A549 (cell line): Measurements from ENCODE around the gene SSPN. TPM values are rescaled to one million over a fixed set of nuclear protein-coding genes. Genes with fewer than 3 reads are reported as not detected.

Source experiments
- ATAC-seq, 2 experiments: fragments of 200-7000 bp in 1 of 2; fragments of >200 bp in 1 of 2; cut with Nextera tagmentation in 1 of 2; cut with Tn5 transposase in 1 of 2; 3 replicates each; pipeline versions ENCODE4 v1.8.0 to v1.9.1; 2018 to 2020; ENCODE audit warnings: mild to moderate bottlenecking in 1 of 2, moderate library complexity in 1 of 2
- CTCF ChIA-PET: fragments of 300-600 bp; sonication (Branson Sonifier 250); formaldehyde crosslinking; extraction: SDS; loops from one replicate; lab custom pipeline; 2021; ENCODE audit warnings: antibody characterized with exemption, inconsistent platforms; lab: Yijun Ruan, JAX
- POLR2A ChIA-PET: fragments of 350-600 bp; formaldehyde crosslinking; extraction: SDS; loops from one replicate; lab custom pipeline; 2021; ENCODE audit warnings: antibody characterized with exemption, inconsistent platforms; lab: Yijun Ruan, JAX
- DNase-seq, 2 experiments: peaks; one replicate each; pipeline versions ENCODE4 v3.0.0 to v3.0.0-alpha.2; 2011 to 2016; ENCODE audit warnings: low read depth in 1 of 2, low spot score in 1 of 2
- FAIRE-seq: peaks from 2 replicates; lab custom pipeline; 2011; peaks lifted over from hg19 to GRCh38; lab: Jason Lieb, UNC
- H3K27ac ChIP-seq, 2 experiments: fragments of >200 bp; sonication (Bioruptor Twin); formaldehyde crosslinking; 3 replicates each; pipeline ENCODE4 v1.5.1; 2016 to 2017
- H3K4me1 ChIP-seq: fragments of >200 bp; sonication (Bioruptor Twin); formaldehyde crosslinking; 3 replicates; pipeline ENCODE4 v1.6.1; 2016
- H3K4me2 ChIP-seq: fragments of >200 bp; sonication (Bioruptor Twin); formaldehyde crosslinking; 3 replicates; pipeline ENCODE4 v1.6.1; 2016
- H3K4me3 ChIP-seq: fragments of >200 bp; sonication (Bioruptor Twin); formaldehyde crosslinking; 3 replicates; pipeline ENCODE4 v1.5.1; 2016
- H3K9me3 ChIP-seq: fragments of >200 bp; sonication (Bioruptor Twin); formaldehyde crosslinking; 3 replicates; pipeline ENCODE4 v1.6.1; 2016
- BCL3 ChIP-seq: fragments of >200 bp; sonication (Bioruptor Twin); formaldehyde crosslinking; IDR thresholded peaks from 3 replicates; pipeline ENCODE4 v1.6.1; 2016
- CEBPB ChIP-seq, 2 experiments: fragments of >200 bp in 1 of 2; sonication (Bioruptor Twin) in 1 of 2; formaldehyde crosslinking in 1 of 2; IDR thresholded peaks; 2 replicates each; pipeline ENCODE4 v1.6.1; 2012 to 2016
- CHD2 ChIP-seq: fragments of 150-350 bp; IDR thresholded peaks from 2 replicates; pipeline ENCODE4 v1.6.1; 2014; ENCODE audit warnings: low read length; ENCODE audit not compliant: partially characterized antibody
- CHD4 ChIP-seq: fragments of 200-600 bp; sonication (generic); IDR thresholded peaks from 2 replicates; pipeline ENCODE4 v1.6.1; 2016; ENCODE audit warnings: antibody characterized with exemption, mild to moderate bottlenecking, borderline replicate concordance
- EHMT2 ChIP-seq: fragments of 200-600 bp; sonication (generic); IDR thresholded peaks from 2 replicates; pipeline ENCODE4 v1.6.1; 2016; ENCODE audit warnings: antibody characterized with exemption, low read depth, mild to moderate bottlenecking, moderate library complexity
- ESRRA ChIP-seq: fragments of 150-350 bp; IDR thresholded peaks from 2 replicates; pipeline ENCODE4 v1.6.1; 2014; ENCODE audit warnings: mild to moderate bottlenecking, low read length, borderline replicate concordance
- FOXS1 ChIP-seq: fragments of 250-450 bp; sonication (Bioruptor Pico); IDR thresholded peaks from 2 replicates; pipeline ENCODE4 v1.5.0; 2020; ENCODE audit warnings: mild to moderate bottlenecking, moderate library complexity
- HEYL ChIP-seq: fragments of 250-450 bp; sonication (Bioruptor Pico); IDR thresholded peaks from 2 replicates; pipeline ENCODE4 v1.8.0; 2021; ENCODE audit warnings: mild to moderate bottlenecking, moderate library complexity
- JUNB ChIP-seq: fragments of >200 bp; sonication (Bioruptor Twin); formaldehyde crosslinking; IDR thresholded peaks from 2 replicates; pipeline ENCODE4 v1.6.1; 2016
- MAX ChIP-seq: IDR thresholded peaks from 2 replicates; pipeline ENCODE4 v1.6.1; 2012
- NPAS2 ChIP-seq: fragments of 250-450 bp; sonication (Bioruptor Pico); IDR thresholded peaks from 2 replicates; pipeline ENCODE4 v1.8.0; 2022; ENCODE audit warnings: mild to moderate bottlenecking, moderate library complexity, borderline replicate concordance
- PHF8 ChIP-seq: fragments of 200-600 bp; sonication (generic); IDR thresholded peaks from 2 replicates; pipeline ENCODE4 v1.6.1; 2016; ENCODE audit warnings: low read depth, mild to moderate bottlenecking, antibody characterized with exemption, moderate library complexity, borderline replicate concordance
- POLR2AphosphoS2 ChIP-seq: conservative IDR thresholded peaks from 2 replicates; pipeline ENCODE4 v1.6.1; 2012; ENCODE audit warnings: low read length, improper control_type of control experiment, inconsistent platforms
- RFX5 ChIP-seq: fragments of 450-650 bp; IDR thresholded peaks from 2 replicates; pipeline ENCODE4 v1.7.1; 2014; ENCODE audit warnings: antibody characterized with exemption, mild to moderate bottlenecking, moderate library complexity
- SMC3 ChIP-seq: fragments of >200 bp; sonication (Bioruptor Twin); formaldehyde crosslinking; IDR thresholded peaks from 3 replicates; pipeline ENCODE4 v1.6.1; 2018; ENCODE audit warnings: inconsistent platforms
- SREBF2 ChIP-seq: fragments of 450-650 bp; IDR thresholded peaks from 2 replicates; pipeline ENCODE4 v1.6.1; 2014; ENCODE audit warnings: mild to moderate bottlenecking, moderate library complexity
- USF2 ChIP-seq: fragments of 450-650 bp; IDR thresholded peaks from 2 replicates; pipeline ENCODE4 v1.6.1; 2014; ENCODE audit warnings: antibody characterized with exemption
- ZNF302 ChIP-seq: fragments of 250-450 bp; sonication (Bioruptor Pico); IDR thresholded peaks from 2 replicates; pipeline ENCODE4 v1.9.0; 2021; ENCODE audit warnings: inconsistent platforms, mild to moderate bottlenecking, moderate library complexity
- WGBS: methylation state at CpG from one replicate; pipeline ENCODE4 v1.1.6; 2017; ENCODE audit errors: missing lambda C conversion rate; 5-methylcytosine and 5-hydroxymethylcytosine counted together
- polyA plus RNA-seq, 4 experiments: library from polyadenylated mRNA; depleted of rRNA in 3 of 4; stranded (reverse); fragments of >200 nt; fragmentation: RNase III in 1 of 4; extraction: RNeasy Plus Mini Kit Qiagen cat#74134 plus additional on column Dnase treatment in 1 of 4; gene quantifications; 2 replicates in 3 of 4; 3 replicates in 1 of 4; pipeline ENCODE4 v1.2.3, GENCODE V29; 2011 to 2017

SSPN gene
- polyA plus RNA-seq, 2 of the 4 experiments (the other 2 are of a cell fraction), result 0.85 to 2.6 TPM

- Histone ChIP-seq H3K4me2 (no peak overlapping the region), H3K27ac (peak overlapping the region in 1 of 2 experiments; percentile 33; a peak in 1 of 6 replicates), H3K4me1 (peaks cover 22% of the 10 kb centered on the region), H3K9me3 (no peaks in the 10 kb centered on the region), H3K4me3 (no peak overlapping the region)
- WGBS, result 92% methylated on average over 5 of the region's 5 CpGs
- no peak for ATAC-seq
- TF ChIP-seq ESRRA, result no peak
- no peak for TF ChIP-seq EHMT2
- no peak for TF ChIP-seq NPAS2 (CRISPR knock-in tag)
- TF ChIP-seq CEBPB (IDR thresholded peaks at IDR 0.05), result no peak
- no peak for FAIRE-seq
- POLR2A ChIA-PET, result no interaction called here
- CTCF ChIA-PET, result interaction anchor here (0.7 to 1.5 kb wide), 5 partner anchors 9 to 423 kb away, joined by 3 to 4 read pairs (median 3); no protein-coding TSS in a partner anchor
- no peak for DNase-seq
Measured at GRCh38 chr12:26278666-26279065, 83.3 kb downstream of the SSPN start.

GRCh38 chr12:26279091-26279490, 83.7 kb downstream of the SSPN start:
- POLR2A ChIA-PET, result no interaction called here
- Histone ChIP-seq H3K4me1 (peaks cover 18% of the 10 kb centered on the region), H3K9me3 (no peaks in the 10 kb centered on the region), H3K27ac (peak overlapping the region in 1 of 2 experiments; percentile 3; a peak in 1 of 6 replicates), H3K4me2 (no peak overlapping the region), H3K4me3 (no peak overlapping the region)
- TF ChIP-seq ZNF302 (CRISPR knock-in tag) (no peak), RFX5 (no peak), POLR2AphosphoS2 (no peak), BCL3 (no peak), EHMT2 (no peak), SMC3 (no peak), FOXS1 (CRISPR knock-in tag) (no peak), SREBF2 (no peak), CHD2 (no peak), CEBPB (IDR thresholded peaks at IDR 0.05) (no peak)
- FAIRE-seq (no peak), DNase-seq (no peak), ATAC-seq (no peak)
- CTCF ChIA-PET, result interaction anchor here (0.9 to 1.1 kb wide), 3 partner anchors 9 to 423 kb away, joined by 3 to 4 read pairs (median 3); no protein-coding TSS in a partner anchor

- ChIA-PET POLR2A (no interaction called here), CTCF (interaction anchor here (0.9 kb wide), 1 partner anchor 19 kb away, joined by 4 read pairs; no protein-coding TSS in a partner anchor)
- Histone ChIP-seq H3K4me3 (no peak overlapping the region), H3K9me3 (no peaks in the 10 kb centered on the region), H3K4me2 (no peak overlapping the region), H3K27ac (no peak overlapping the region), H3K4me1 (peaks cover 13% of the 10 kb centered on the region)
- ATAC-seq (no peak), DNase-seq (no peak), FAIRE-seq (no peak)
- WGBS, result 89% methylated on average over 5 of the region's 5 CpGs
- TF ChIP-seq BCL3 (no peak), JUNB (no peak), HEYL (CRISPR knock-in tag) (no peak), USF2 (no peak), MAX (no peak), PHF8 (no peak), CHD4 (no peak)
Measured at GRCh38 chr12:26279908-26280307, 84.5 kb downstream of the SSPN start.
